Measurements from ENCODE around the gene LRRC23.

Gene LRRC23

DNA sequence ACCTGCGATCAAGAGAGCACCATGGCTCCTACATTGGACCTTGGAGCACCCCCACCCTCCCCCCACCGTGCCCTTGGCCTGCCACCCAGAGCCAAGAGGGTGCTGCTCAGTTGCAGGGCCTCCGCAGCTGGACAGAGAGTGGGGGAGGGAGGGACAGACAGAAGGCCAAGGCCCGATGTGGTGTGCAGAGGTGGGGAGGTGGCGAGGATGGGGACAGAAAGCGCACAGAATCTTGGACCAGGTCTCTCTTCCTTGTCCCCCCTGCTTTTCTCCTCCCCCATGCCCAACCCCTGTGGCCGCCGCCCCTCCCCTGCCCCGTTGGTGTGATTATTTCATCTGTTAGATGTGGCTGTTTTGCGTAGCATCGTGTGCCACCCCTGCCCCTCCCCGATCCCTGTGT is 37.2 kb downstream of the LRRC23 start:
- in situ Hi-C loops (cut with HindIII; ENCODE audit: low sequenced_read_pairs): no loop called here

DNA sequence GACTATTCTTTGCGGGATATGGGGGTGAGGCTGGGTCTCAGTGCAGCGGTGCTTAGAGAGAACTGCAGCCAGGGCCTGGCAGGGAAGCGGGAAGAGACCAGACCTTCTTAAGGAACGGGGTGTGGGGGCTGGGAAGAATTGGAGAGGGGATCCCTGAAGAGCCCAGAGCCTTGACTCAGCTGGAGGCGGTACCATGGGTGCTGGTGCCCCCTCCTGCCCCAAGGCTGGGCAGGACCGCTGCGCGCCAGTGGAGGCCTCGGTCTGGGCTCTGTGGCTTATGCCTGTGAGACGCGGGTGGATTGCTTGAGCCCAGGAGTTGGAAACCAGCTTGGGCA is 37.7 kb downstream of the LRRC23 start:
- in situ Hi-C loops (cut with HindIII; ENCODE audit: low sequenced_read_pairs): no loop called here

DNA sequence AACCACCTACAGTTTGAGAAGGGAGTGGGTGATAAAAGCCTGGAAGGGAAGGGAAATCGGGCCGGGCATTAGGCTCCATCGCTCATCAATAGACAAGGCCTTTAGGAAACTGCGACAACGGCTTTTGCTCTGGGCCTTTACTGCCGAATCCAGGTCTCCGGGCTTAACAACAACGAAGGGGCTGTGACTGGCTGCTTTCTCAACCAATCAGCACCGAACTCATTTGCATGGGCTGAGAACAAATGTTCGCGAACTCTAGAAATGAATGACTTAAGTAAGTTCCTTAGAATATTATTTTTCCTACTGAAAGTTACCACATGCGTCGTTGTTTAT is 38.7 kb downstream of the LRRC23 start:
- in situ Hi-C loops (cut with HindIII; ENCODE audit: low sequenced_read_pairs): no loop called here

DNA sequence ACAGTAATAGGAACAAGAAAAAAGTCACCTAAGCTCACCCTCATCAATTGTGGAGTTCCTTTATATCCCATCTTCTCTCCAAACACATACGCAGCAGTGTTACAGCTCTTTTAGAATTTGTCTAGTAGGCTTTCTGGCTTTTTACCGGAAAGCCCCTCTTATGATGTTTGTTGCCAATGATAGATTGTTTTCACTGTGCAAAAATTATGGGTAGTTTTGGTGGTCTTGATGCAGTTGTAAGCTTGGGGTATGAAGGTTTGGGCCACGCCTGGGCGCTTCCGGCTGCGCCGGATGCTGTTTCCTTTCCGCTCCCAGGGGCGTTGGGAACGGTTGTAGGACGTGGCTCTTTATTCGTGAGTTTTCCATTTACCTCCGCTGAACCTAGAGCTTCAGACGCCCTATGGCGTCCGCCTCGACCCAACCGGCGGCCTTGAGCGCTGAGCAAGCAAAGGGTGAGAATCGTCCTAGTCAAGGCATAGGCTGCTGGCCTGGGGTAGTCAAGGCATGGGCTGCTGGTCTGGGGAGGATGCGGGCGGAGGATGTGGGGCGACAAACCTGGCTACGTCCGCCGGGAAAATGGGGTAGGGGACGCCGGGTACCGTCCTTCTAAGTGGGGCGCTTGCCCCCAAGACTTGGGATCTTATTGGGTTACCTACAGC is 39.2 kb downstream of the LRRC23 start, which contains the start of the genes C12orf57 and RNU7-1:
TSS of gene C12orf57 (plus strand) at position 301 of the 659 bp plus-strand sequence. CDS start at position 401, 100 bp downstream.
TSS of gene RNU7-1 (plus strand) at position 95 of the 659 bp plus-strand sequence.
- in situ Hi-C loops (cut with HindIII; ENCODE audit: low sequenced_read_pairs): no loop called here

DNA sequence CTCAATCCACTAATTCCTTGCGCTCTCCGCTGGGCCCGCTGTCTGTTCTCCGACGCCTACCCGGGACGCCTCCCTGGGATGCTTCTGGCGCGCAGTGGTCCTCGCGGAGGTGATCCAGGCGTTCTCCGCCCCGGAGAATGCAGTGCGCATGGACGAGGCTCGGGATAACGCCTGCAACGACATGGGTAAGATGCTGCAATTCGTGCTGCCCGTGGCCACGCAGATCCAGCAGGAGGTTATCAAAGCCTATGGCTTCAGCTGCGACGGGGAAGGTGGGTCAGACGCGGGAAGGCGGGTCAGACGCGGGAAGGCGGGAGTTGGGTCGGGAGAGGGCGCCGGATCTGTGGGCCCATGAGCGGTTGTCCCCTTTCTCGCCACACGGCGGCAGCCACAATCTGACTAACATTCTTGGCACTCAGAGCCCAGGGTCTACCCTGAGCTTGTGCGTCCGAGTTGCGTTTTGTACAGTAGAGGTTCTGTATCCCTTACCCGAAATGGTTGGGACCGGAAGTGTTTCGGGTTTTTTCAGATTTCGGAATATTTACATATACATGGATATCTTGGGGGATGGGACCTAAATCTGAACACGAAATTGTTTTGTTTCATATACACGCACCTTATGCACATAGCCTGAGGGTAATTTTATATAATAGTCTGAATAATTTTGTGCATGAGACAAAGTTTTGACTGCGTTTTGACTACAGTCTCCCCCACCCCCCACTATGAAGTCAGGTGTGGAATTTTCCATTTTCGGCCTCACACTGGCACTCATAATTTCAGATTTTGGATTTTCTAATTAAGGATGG is 40.0 kb downstream of the LRRC23 start:
- in situ Hi-C loops (cut with HindIII; ENCODE audit: low sequenced_read_pairs): no loop called here

DNA sequence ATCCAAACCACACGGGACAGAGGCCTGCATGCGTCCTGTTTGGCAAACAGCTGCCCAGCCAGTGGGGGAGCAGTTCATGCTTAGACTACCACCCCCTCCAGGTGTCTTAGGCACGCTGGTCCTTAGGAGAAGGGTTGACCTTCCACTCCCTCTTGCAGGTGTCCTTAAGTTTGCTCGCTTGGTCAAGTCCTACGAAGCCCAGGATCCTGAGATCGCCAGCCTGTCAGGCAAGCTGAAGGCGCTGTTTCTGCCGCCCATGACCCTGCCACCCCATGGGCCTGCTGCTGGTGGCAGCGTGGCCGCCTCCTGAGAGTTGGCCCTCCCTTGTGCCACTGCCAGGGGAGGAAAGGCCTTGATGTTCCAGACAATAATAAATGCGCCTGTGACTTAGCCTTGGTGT is 41.0 kb downstream of the LRRC23 start:
- in situ Hi-C loops (cut with HindIII; ENCODE audit: low sequenced_read_pairs): no loop called here

DNA sequence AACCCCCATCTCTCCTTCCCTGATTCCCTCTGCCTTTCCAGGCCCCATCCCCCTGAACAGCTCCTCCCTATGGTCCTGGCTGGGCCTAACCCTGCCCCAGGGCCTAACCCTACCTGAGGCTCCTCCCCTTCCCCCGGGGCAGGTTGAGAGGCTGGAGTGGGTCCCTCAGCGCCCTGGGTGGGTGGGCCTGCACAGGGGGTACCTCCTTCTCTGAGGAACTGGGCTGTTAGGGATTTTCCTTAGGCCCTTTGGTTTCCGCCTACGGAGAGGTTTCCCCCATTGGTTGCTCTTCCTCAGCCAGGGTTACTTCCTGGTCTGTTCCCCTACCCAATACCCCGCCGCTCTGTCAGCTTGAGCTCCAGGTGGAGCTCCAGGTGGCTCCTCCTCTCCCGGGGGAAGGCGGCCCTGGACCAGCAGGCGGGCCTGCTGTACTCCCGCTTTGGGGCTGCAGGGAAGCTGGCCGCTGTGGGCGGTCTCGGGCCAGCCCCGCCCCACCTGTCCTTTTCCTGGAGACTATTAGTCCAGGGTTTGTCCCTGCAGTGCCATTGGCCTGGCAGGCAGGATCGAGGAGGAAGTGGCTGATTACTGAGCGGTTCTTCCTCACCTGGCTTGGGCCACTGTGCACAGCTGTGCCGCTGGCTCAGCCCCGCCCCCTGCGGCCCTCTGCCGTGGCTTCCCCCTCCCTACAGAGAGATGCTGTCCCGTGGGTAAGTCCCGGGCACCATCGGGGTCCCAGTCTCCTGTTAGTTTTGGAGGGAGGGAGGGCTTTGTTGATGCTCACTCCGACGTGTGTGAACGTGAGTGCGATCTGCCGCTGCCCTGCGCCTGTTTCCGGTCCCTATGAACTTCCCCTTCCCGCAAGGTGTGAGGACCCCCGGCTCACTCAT is 41.7 kb downstream of the LRRC23 start:
- in situ Hi-C loops (cut with HindIII; ENCODE audit: low sequenced_read_pairs): no loop called here

DNA sequence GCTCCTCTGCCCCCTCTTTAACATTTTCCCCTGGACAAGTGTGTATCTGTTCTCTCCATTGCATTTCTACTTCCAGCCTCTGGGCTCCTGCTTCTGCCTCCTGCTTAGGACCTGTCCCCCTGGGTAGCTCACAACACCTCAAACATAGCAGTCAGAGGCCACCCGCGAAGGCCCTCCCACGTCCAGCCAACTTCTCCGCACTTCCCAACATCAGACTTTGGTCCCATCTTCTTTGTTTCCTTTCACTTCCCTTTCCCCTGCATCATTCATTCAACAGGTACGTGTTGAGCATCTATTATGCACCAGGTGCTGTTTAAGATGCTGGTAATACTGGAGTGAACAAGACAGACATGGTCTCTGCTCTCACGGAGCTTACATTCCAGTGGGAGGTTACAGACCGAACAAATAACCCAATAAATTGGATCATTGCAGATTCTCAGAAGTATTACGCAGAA is 42.3 kb downstream of the LRRC23 start:
- in situ Hi-C loops (cut with HindIII; ENCODE audit: low sequenced_read_pairs): no loop called here

DNA sequence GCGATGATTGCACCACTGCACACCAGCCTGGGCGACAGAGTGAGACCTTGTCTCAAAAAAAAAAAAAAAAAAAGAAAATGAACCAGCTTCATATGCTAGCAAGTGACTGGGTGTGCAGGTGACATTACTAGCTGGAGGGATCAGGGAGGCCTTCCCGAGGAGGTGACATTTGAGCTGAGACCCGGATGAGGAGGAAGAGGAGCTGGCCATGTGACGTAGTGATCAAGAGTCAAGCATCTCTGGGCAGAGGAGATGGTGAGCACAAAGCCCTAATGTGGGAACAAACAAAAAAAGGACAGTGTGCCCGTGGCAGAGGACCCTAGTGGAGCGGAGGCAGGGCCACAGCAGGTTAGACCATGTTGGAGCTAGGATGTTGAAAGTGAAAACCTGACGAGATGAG is 43.0 kb downstream of the LRRC23 start:
- in situ Hi-C loops (cut with HindIII; ENCODE audit: low sequenced_read_pairs): no loop called here

DNA sequence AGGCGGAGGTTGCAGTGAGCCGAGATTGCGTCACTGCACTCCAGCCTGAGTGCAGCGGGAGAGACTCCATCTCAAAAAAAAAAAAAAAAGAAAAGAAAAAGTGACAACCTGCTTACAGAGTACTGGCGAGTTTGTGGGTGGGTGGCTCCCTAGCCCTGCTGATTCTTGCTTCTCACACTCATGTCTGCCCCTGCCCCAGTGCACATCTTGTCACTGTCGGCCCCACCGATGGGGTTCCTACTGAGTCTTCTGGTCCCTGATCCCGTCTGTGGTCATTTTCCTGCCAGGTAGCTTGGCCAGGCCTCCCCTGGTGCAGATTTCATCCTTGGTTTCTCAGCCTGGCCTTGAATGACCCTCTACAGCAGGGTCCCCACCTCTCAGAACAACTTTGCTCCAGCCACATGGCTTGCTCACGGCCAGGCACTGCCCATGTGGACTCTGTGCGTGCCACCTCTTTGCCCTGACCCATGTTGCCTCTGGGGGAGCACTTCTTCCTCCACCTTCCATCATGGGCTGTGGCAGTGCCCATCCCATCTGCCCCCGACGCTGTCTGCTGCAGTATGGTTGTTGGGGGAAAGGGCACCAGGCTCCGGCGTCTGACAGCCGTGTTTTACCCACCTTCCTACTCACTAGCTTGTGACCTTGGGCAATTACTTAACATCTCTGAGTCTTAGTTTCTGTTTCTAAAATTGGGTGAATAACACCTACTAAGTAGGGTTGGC is 44.4 kb downstream of the LRRC23 start:
- in situ Hi-C loops (cut with HindIII; ENCODE audit: low sequenced_read_pairs): no loop called here

DNA sequence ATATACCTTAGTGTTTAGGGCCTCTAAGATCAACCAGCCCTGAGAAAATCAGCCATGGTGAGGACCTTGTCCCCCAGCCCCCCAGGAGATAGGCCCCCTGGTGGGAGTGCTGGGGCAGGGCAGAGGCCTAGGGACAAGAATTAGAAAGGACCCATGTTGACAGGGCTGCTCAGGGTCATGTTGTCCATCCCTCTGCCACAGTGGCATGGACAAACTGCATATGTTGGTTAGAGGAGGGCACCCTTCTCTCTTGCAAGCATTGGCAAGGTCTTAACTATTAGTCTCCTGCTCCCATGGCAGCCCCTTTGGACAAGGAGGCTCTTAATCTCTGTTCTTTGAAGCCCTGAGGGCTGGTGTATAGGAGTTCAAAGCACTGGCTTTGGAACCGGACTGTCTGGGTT is 45.8 kb downstream of the LRRC23 start:
- in situ Hi-C loops (cut with HindIII; ENCODE audit: low sequenced_read_pairs): no loop called here

DNA sequence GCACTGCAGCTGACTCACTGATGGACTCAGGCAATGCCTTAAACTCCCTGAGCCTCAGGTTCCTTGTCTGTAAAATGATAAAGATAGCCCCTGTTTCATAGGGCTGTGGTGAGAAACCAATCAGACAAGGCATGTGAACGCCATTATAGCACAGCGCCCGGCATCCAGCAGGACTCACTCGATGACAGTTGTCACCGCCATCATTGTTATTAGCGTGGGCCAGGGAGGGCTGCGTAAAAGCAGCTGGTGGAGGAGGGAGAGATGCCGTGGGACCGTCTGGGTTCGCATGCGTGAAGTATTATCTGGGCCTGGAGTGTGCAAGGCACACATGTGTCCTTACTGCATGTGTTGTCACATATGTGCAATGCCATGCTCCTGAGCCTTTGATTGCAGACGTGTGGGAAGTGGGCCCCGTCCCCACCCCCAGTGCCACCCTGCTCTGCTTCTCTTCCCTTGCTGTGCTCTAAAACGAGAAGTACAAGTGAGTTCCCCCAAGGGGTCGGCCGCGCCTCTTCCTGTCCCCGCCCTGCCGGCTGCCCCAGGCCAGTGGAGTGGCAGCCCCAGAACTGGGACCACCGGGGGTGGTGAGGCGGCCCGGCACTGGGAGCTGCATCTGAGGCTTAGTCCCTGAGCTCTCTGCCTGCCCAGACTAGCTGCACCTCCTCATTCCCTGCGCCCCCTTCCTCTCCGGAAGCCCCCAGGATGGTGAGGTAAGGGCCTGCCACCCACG is 46.4 kb downstream of the LRRC23 start, which contains the start of gene PTPN6:
TSS of gene PTPN6 (plus strand) at position 546 of the 730 bp plus-strand sequence. CDS start at position 703, 157 bp downstream.
- in situ Hi-C loops (cut with HindIII; ENCODE audit: low sequenced_read_pairs): no loop called here

DNA sequence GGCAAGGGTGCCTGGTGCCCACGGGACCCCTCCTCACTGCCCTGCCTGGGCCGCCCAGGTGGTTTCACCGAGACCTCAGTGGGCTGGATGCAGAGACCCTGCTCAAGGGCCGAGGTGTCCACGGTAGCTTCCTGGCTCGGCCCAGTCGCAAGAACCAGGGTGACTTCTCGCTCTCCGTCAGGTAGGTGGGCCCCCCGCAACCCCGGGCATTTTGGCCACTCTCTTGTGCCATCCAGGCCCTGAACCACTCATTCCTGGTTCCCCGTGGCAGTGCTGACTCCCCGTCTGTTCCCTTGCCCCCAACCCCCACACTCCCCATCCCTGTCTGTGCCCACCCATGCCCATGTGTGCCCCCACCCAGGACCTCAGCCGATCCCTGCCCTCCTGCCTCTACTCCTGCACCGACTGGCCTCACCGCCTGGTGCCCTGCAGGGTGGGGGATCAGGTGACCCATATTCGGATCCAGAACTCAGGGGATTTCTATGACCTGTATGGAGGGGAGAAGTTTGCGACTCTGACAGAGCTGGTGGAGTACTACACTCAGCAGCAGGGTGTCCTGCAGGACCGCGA is 47.0 kb downstream of the LRRC23 start:
- in situ Hi-C loops (cut with HindIII; ENCODE audit: low sequenced_read_pairs): no loop called here

DNA sequence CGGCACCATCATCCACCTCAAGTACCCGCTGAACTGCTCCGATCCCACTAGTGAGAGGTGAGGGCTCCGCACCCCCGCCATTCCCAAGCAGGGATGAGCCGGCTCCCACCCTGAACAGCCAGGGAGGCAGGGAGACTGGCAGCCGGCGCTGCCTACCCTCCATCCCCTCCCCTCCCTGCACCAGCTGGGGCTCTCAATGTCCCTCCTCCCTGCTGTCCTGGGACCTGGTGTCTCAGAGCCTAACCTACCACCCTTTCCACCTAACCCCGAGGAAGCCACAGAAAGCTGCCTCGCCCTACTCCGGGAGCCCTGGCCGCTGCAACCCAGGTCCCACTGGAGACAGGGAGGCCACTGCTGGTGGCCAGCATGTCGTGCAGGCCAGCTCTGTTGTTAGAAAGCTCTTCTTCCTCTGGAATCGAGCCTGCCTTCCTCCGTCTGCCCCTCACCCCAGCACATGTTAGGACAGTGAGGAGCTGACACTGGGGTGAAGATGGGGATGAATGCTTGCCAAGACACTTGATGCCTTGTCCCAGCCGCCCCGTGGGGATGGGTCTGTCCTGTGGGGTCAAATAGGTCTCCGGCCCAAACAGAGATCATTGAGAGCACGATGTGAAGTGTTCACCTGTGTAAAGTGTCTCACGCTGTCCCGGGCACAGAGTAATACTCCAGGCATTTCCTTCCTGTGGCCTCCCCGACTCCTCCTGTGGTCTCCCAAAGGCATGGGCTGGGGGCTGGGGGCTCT is 47.7 kb downstream of the LRRC23 start:
- in situ Hi-C loops (cut with HindIII; ENCODE audit: low sequenced_read_pairs): no loop called here

DNA sequence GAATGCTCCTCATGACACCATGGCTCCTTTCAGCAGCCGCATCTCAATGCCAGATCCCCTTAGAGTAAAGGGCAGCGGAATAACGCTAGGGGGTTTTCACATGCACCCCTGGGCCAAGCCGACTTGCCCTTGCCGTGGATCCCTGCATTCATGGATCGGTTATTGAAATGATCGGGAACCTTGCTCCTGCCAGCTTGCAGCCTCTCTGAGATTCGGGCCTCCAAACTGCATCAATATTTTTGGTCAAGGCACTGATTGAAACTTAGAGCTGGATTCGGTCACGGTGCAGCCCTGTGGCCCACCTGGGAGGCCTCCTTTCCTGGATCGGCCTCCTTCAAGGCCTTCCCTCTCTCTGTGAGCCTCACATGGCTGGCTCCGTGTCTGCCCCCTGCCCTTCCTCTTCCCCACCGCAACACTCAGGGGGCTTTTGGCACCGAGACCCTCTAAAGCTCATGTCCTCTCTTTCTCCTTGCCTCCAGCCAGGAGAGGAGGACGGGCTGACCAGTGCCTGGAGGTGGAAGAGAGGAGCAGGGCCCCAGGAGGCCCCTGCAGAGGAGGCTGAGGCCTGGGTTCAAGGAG is 48.3 kb downstream of the LRRC23 start:
- in situ Hi-C loops (cut with HindIII; ENCODE audit: low sequenced_read_pairs): no loop called here

DNA sequence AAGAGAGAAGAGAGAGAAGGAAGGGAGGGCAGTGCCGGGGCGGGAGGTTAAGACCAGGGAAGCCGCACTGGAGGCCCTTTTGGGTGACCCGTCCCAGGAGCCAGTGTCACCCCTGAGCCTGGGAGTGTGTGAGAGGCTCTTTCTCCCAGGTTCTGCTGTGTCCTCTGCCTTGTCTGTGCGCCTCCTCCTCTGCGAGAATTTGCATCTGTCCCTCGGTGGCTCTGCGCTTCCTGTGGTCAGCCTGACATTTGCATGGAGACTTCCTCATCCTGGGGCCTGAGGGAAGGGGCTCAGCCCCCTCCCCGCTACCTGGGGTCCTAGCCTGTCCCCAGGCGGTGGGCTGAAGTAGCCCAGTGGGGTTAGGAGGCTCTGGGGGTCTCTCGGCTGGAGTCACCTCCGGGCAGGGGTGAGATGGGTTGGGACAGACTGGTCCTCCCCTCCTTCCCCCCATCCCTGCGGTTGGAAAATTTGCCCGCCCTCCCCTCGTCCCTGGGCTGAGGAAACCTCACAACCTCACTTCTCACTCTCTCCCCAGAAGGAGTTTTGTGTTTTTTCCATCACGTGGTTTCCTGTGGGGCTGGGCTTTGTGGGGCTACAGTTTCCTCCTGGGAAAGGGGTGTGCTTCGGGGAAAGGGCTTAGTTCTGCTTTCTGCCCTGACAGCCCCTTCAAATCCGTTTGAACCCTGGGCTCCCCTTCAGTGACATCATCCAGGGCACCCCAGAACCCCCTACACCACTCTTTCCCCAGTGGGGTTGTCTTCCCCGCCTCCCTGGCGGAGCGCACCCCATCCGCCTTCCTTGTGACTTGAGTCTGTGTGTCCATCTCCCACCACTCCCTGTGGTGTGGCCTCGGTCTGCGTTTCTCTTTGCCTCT is 49.1 kb downstream of the LRRC23 start:
- in situ Hi-C loops (cut with HindIII; ENCODE audit: low sequenced_read_pairs): no loop called here

DNA sequence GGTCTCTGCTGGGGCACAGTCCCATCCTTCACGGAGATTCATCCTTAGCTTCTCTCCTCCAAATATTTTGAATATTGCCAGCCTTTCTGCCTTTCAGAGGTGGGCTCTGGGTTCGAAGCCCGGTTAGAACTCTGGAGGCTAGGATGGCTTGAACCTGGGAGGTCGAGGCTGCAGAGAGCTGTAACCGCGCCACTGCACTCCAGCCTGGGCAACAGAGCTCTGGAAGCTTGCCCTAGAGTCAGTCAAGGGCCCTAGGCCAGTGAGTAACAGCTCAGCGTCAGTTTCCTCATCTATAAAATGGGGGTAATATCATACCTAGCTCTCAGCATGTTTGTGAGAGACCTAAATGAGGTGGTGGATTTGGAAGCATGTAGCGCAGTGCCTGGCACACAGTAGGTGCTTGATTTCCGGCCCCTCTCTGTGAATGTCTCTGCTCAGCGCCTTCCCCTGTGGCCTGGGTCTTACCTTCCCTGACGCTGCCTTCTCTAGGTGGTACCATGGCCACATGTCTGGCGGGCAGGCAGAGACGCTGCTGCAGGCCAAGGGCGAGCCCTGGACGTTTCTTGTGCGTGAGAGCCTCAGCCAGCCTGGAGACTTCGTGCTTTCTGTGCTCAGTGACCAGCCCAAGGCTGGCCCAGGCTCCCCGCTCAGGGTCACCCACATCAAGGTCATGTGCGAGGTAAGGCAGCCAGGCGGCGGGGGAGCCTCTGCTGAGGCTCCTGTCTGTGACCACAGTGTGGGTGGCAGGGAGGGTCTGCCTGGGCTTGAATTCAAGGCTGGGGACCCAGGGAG is 49.9 kb downstream of the LRRC23 start:
- in situ Hi-C loops (cut with HindIII; ENCODE audit: low sequenced_read_pairs): no loop called here

Measured in endothelial cell of hepatic sinusoid (primary cell).